ENCODE data around the gene C10orf90. TPM values are rescaled to one million over a fixed set of nuclear protein-coding genes. Genes with fewer than 3 reads are reported as not detected.

C10orf90 gene
- total and polyA plus RNA-seq, 2 of the 8 experiments (the other 6 are each of a cell fraction or from before 2014, with no cell fraction given) = 0.21 TPM; not detected in 1

GRCh38 chr10:126618466-126618865, 52.0 kb downstream of the C10orf90 start (continued):
- TF ChIP-seq CHD7 (IDR thresholded peaks at IDR 0.05; ENCODE audit: insufficient replicate concordance, low read length) = no peak
- TF ChIP-seq SP2 (IDR thresholded peaks at IDR 0.05; ENCODE audit: low read length) = no peak
- no peak for TF ChIP-seq ATF2 (IDR thresholded peaks at IDR 0.05; ENCODE audit: low read length)
- TF ChIP-seq ASH2L (IDR thresholded peaks at IDR 0.05; ENCODE audit: low read length) = no peak
- TF ChIP-seq YY1 (IDR thresholded peaks at IDR 0.05; ENCODE audit: low read depth, low read length) = no peak
- TF ChIP-seq ATF3 (IDR thresholded peaks at IDR 0.05; ENCODE audit: insufficient read depth, low read depth, low read length) = no peak
- TF ChIP-seq TAF7 (optimal IDR thresholded peaks at IDR 0.05; ENCODE audit: borderline replicate concordance, low read depth, low read length) = no peak
- TF ChIP-seq POLR2AphosphoS5 (IDR thresholded peaks at IDR 0.05; ENCODE audit: low read depth, low read length) = no peak
- no peak for TF ChIP-seq TAF1 (IDR thresholded peaks at IDR 0.05; ENCODE audit: low read depth, low read length)
- TF ChIP-seq KDM4A (IDR thresholded peaks at IDR 0.05; ENCODE audit: low read depth, low read length, severe bottlenecking) = no peak

All from H1 (cell line).